Measurements from ENCODE around the gene LLGL2.

DNA sequence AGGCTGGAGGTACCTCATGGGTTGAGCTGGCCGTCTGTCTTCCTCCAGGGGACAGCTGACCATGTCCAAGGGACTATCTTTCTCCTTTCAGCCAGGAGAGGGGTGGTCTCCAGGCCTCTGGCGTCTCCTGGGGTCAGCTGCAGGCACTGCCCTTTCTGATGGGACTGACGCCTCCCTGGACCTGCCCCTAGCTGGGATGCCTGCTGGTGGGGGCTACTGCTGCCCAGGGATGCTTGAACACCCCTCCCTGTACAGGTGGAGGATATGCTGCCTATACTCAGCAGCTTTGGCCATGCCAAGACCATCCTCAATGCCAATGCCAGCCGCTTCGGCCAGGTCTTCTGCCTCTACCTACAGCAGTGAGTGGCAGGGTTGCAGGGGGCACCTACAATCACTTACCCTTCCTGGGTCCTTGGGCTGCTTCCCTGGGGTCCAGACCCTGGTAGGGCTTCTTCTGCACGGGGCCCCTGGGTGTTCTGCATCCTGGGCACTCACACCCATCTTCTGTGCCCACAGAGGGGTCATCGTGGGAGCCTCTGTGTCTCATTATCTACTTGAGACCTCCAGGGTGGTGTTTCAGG is 66.3 kb downstream of the LLGL2 start:
- TF ChIP-seq, protein P1, sequence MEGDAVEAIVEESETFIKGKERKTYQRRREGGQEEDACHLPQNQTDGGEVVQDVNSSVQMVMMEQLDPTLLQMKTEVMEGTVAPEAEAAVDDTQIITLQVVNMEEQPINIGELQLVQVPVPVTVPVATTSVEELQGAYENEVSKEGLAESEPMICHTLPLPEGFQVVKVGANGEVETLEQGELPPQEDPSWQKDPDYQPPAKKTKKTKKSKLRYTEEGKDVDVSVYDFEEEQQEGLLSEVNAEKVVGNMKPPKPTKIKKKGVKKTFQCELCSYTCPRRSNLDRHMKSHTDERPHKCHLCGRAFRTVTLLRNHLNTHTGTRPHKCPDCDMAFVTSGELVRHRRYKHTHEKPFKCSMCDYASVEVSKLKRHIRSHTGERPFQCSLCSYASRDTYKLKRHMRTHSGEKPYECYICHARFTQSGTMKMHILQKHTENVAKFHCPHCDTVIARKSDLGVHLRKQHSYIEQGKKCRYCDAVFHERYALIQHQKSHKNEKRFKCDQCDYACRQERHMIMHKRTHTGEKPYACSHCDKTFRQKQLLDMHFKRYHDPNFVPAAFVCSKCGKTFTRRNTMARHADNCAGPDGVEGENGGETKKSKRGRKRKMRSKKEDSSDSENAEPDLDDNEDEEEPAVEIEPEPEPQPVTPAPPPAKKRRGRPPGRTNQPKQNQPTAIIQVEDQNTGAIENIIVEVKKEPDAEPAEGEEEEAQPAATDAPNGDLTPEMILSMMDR (IDR thresholded peaks at IDR 0.05) = no peak
- TF ChIP-seq ZFX (IDR thresholded peaks at IDR 0.05; ENCODE audit: borderline replicate concordance) = no peak

All from 22Rv1 (cell line).